BJ (cell line): ENCODE measurements around the gene PRM2. TPM values are rescaled to one million over a fixed set of nuclear protein-coding genes. Genes with fewer than 3 reads are reported as not detected.

Experiments
- CTCF ChIA-PET: fragments of 350-600 bp; formaldehyde crosslinking; extraction: SDS; loops from one replicate; lab custom pipeline; 2021; ENCODE audit warnings: antibody characterized with exemption, inconsistent platforms; lab: Yijun Ruan, JAX
- POLR2A ChIA-PET: fragments of 300-600 bp; sonication (Branson Sonifier 250); formaldehyde crosslinking; extraction: SDS; loops from one replicate; lab custom pipeline; 2021; ENCODE audit warnings: antibody characterized with exemption; lab: Charles Lee
- DNase-seq: peaks from one replicate; pipeline ENCODE4 v3.0.0-alpha.2; 2011; ENCODE audit warnings: low read depth
- H3K27me3 ChIP-seq: 2 replicates; pipeline ENCODE4 v1.6.0; 2011; ENCODE audit warnings: low read length; ENCODE audit not compliant: control insufficient read depth, insufficient read depth
- H3K36me3 ChIP-seq: 2 replicates; pipeline ENCODE4 v1.5.1; 2011; ENCODE audit warnings: low read length; ENCODE audit not compliant: control insufficient read depth, insufficient read depth
- H3K4me3 ChIP-seq: 2 replicates; pipeline ENCODE4 v1.5.1; 2011; ENCODE audit warnings: low read depth, mild to moderate bottlenecking, control low read depth, low read length
- CTCF ChIP-seq: IDR thresholded peaks from 2 replicates; pipeline ENCODE4 v1.5.1; 2011; ENCODE audit warnings: low read depth, mild to moderate bottlenecking, control low read depth, inconsistent platforms, low read length, moderate library complexity; ENCODE audit not compliant: insufficient read depth
- polyA plus RNA-seq: library from polyadenylated mRNA; depleted of rRNA; stranded (reverse); fragments of >200 nt; gene quantifications from 2 replicates; pipeline ENCODE4 v1.2.3, GENCODE V29; 2011

The PRM2 gene
- polyA plus RNA-seq, 1 experiment = not detected

GRCh38 chr16:11265124-11265523 is 11.2 kb downstream of the PRM2 start:
- Histone ChIP-seq H3K36me3 (no peaks in the 10 kb centered on the region), H3K4me3 (no peak overlapping the region), H3K27me3 (no peaks in the 10 kb centered on the region; the same call in 1 of the 2 replicates)
- no peak for DNase-seq
- POLR2A ChIA-PET = no interaction called here
- no peak for TF ChIP-seq CTCF
- CTCF ChIA-PET = interaction anchor here (1.0 kb wide), 1 partner anchor 91 kb away, joined by 3 read pairs; no protein-coding TSS in a partner anchor

- ChIA-PET CTCF (interaction anchor here (0.6 to 1.2 kb wide), 3 partner anchors 9 to 92 kb away, joined by 3 read pairs; partner anchors contain the start of gene PRM3), POLR2A (no interaction called here)
- H3K27me3 ChIP-seq = no peaks in the 10 kb centered on the region; the same call in 1 of the 2 replicates
- no peak for TF ChIP-seq CTCF
- no peaks in the 10 kb centered on the region for H3K36me3 ChIP-seq
- H3K4me3 ChIP-seq = no peak overlapping the region
- no peak for DNase-seq
These were observed 12.0 kb downstream of the PRM2 start for GRCh38 chr16:11264155-11264832.

GRCh38 chr16:11263737-11264136 is 12.5 kb downstream of the PRM2 start:
- CTCF ChIA-PET = interaction anchor here (0.6 to 1.2 kb wide), 2 partner anchors 9 to 90 kb away, joined by 3 read pairs; partner anchors contain the start of gene PRM3
- no peak for TF ChIP-seq CTCF
- Histone ChIP-seq H3K27me3 (no peaks in the 10 kb centered on the region; the same call in 1 of the 2 replicates), H3K36me3 (no peaks in the 10 kb centered on the region), H3K4me3 (no peak overlapping the region)
- POLR2A ChIA-PET = no interaction called here
- no peak for DNase-seq

- ChIA-PET CTCF (interaction anchor here (0.6 to 8.9 kb wide), 3 partner anchors 10 to 93 kb away, joined by 3 to 112 read pairs (median 3); partner anchors contain the start of gene PRM3), POLR2A (no interaction called here)
- Histone ChIP-seq H3K36me3 (no peaks in the 10 kb centered on the region), H3K4me3 (no peak overlapping the region), H3K27me3 (no peaks in the 10 kb centered on the region; the same call in 1 of the 2 replicates)
- DNase-seq = no peak
- no peak for TF ChIP-seq CTCF
These were observed 13.4 kb downstream of the PRM2 start for GRCh38 chr16:11262915-11263314.

GRCh38 chr16:11260596-11260966 is 15.7 kb downstream of the PRM2 start:
- no peak for TF ChIP-seq CTCF
- H3K36me3 ChIP-seq = no peaks in the 10 kb centered on the region
- no peak overlapping the region for H3K4me3 ChIP-seq
- DNase-seq = no peak
- ChIA-PET CTCF (interaction anchor here (0.6 to 13.2 kb wide), 4 partner anchors 68 to 310 kb away, joined by 3 to 209 read pairs (median 58); no protein-coding TSS in a partner anchor), POLR2A (no interaction called here)
- H3K27me3 ChIP-seq = no peaks in the 10 kb centered on the region; the same call in 1 of the 2 replicates
